ENCODE data around the gene DTX3.
"Not testable (repeated sequence)": the region's sequence is repeated elsewhere in the genome, so short reads cannot be mapped to it uniquely, and the experiment has no call there.

Gene DTX3

GRCh38 chr12:57609101-57609780 lies 4.6 kb downstream of the DTX3 start:
- DNase-seq: no peak

- no peak for DNase-seq
These were observed 5.3 kb downstream of the DTX3 start for GRCh38 chr12:57609781-57610553.

- no peak for DNase-seq
These were observed 6.0 kb downstream of the DTX3 start for GRCh38 chr12:57610554-57611107.

- DNase-seq: no peak
These were observed 6.6 kb downstream of the DTX3 start, which contains the start of gene ARHGEF25 for GRCh38 chr12:57611108-57611826. ARHGEF25 (plus strand) TSS chr12:57611435; CDS start chr12:57611895, 460 bp downstream.

GRCh38 chr12:57611827-57612710 lies 7.4 kb downstream of the DTX3 start:
- DNase-seq: no peak

GRCh38 chr12:57612711-57613426 lies 8.2 kb downstream of the DTX3 start:
- DNase-seq: no peak

- DNase-seq: no peak
These were observed 8.9 kb downstream of the DTX3 start for GRCh38 chr12:57613427-57614109.

- no peak for DNase-seq
These were observed 9.7 kb downstream of the DTX3 start for GRCh38 chr12:57614178-57614947.

GRCh38 chr12:57614948-57615500 lies 10.4 kb downstream of the DTX3 start:
- no peak for DNase-seq

- no peak for DNase-seq
These were observed 11.0 kb downstream of the DTX3 start for GRCh38 chr12:57615637-57616036.

- DNase-seq: no peak
These were observed 11.9 kb downstream of the DTX3 start for GRCh38 chr12:57616383-57617101.

GRCh38 chr12:57617942-57618341 lies 13.3 kb downstream of the DTX3 start:
- no peak for DNase-seq

- DNase-seq: not testable (repeated sequence)
These were observed 13.8 kb downstream of the DTX3 start for GRCh38 chr12:57618431-57618830.

GRCh38 chr12:57618966-57619433 lies 14.4 kb downstream of the DTX3 start:
- no peak for DNase-seq

GRCh38 chr12:57619434-57620244 lies 15.0 kb downstream of the DTX3 start:
- DNase-seq: no peak

GRCh38 chr12:57620245-57620935 lies 15.8 kb downstream of the DTX3 start:
- no peak for DNase-seq

- DNase-seq: no peak
These were observed 16.4 kb downstream of the DTX3 start for GRCh38 chr12:57620936-57621496.

All from cortex of kidney (tissue), 1 donor.